HG02973 (cell line): ENCODE measurements around the gene ANGPTL5.
A peak's percentile ranks its signal among the peaks of the same experiment; 100 is the strongest.
"Not testable (repeated sequence)": the region's sequence is repeated elsewhere in the genome, so short reads cannot be mapped to it uniquely, and the experiment has no call there.

ENCODE experiments used
- ATAC-seq: cut with Tn5 transposase; IDR thresholded peaks from one replicate; pipeline ENCODE4 v1.9.1; 2021; ENCODE audit warnings: moderate library complexity; ENCODE audit not compliant: unreplicated experiment

Gene ANGPTL5

GRCh38 chr11:101916422-101916821 is at the start of gene ANGPTL5:
Gene ANGPTL5 (minus strand): TSS chr11:101916522. CDS start chr11:101907909, 8,613 bp downstream.
- ATAC-seq, result no peak

GRCh38 chr11:101964200-101964599 is 47.9 kb upstream of the ANGPTL5 start:
- not testable (repeated sequence) for ATAC-seq

GRCh38 chr11:101960231-101960630 is 43.9 kb upstream of the ANGPTL5 start:
- no peak for ATAC-seq

GRCh38 chr11:101955701-101956100 is 39.4 kb upstream of the ANGPTL5 start:
- no peak for ATAC-seq

- no peak for ATAC-seq
These were observed 39.0 kb upstream of the ANGPTL5 start for GRCh38 chr11:101955278-101955677.

- no peak for ATAC-seq
These were observed 33.4 kb upstream of the ANGPTL5 start for GRCh38 chr11:101949680-101950220.

GRCh38 chr11:101945448-101945847 is 29.1 kb upstream of the ANGPTL5 start:
- ATAC-seq, result no peak

GRCh38 chr11:101944923-101945322 is 28.6 kb upstream of the ANGPTL5 start:
- no peak for ATAC-seq

- ATAC-seq, result no peak
These were observed 24.7 kb upstream of the ANGPTL5 start for GRCh38 chr11:101940901-101941520.

GRCh38 chr11:101931692-101932091 is 15.4 kb upstream of the ANGPTL5 start:
- no peak for ATAC-seq

- ATAC-seq, result no peak
These were observed 13.1 kb upstream of the ANGPTL5 start for GRCh38 chr11:101929294-101929915.

- no peak for ATAC-seq
These were observed 7.2 kb upstream of the ANGPTL5 start for GRCh38 chr11:101923554-101923953.

GRCh38 chr11:101920992-101921391 is 4.7 kb upstream of the ANGPTL5 start:
- no peak for ATAC-seq

- ATAC-seq, result no peak
These were observed 904 bp upstream of the ANGPTL5 start for GRCh38 chr11:101917226-101917625.

GRCh38 chr11:101915791-101916291 is 481 bp downstream of the ANGPTL5 start:
- peak; percentile 48 for ATAC-seq

- ATAC-seq, result peak; percentile 99
These were observed 1.4 kb downstream of the ANGPTL5 start, which contains the start of gene CEP126 for GRCh38 chr11:101914738-101915426. Gene CEP126 (plus strand): TSS chr11:101915010. CDS start chr11:101915285, 275 bp downstream.

GRCh38 chr11:101914341-101914737 is 2.0 kb downstream of the ANGPTL5 start:
- no peak for ATAC-seq

GRCh38 chr11:101913656-101914055 is 2.7 kb downstream of the ANGPTL5 start:
- ATAC-seq, result no peak

- no peak for ATAC-seq
These were observed 3.5 kb downstream of the ANGPTL5 start for GRCh38 chr11:101912823-101913284.

- no peak for ATAC-seq
These were observed 7.2 kb downstream of the ANGPTL5 start for GRCh38 chr11:101909087-101909486.

GRCh38 chr11:101907815-101908214 is 8.5 kb downstream of the ANGPTL5 start:
- no peak for ATAC-seq
